Calu3 (cell line): ENCODE results near the gene ZP2. TPM values are rescaled to one million over a fixed set of nuclear protein-coding genes. Genes with fewer than 3 reads are reported as not detected.

Experiments
- Bru-seq: library from RNA; stranded (reverse); fragments of 400-500 nt; gene quantifications from one replicate; lab custom pipeline; 2021; lab: Mats Ljungman, UMichigan
- BruChase-seq, 2 experiments: library from RNA; stranded (reverse); fragments of 400-500 nt; gene quantifications; one replicate each; lab custom pipeline; 2021; lab: Mats Ljungman, UMichigan
- BruUV-seq: library from RNA; stranded (reverse); fragments of 400-500 nt; replicated peaks from 2 replicates; lab custom pipeline; 2021; lab: Mats Ljungman, UMichigan
- CTCF ChIA-PET: fragments of 300-600 bp; sonication (Branson Sonifier 250); formaldehyde crosslinking; loops from one replicate; lab custom pipeline; 2022; ENCODE audit warnings: antibody characterized with exemption; lab: Charles Lee
- DNase-seq: peaks from one replicate; pipeline ENCODE4 v3.0.0; 2022
- H3K27ac Mint-ChIP-seq: one replicate; pipeline ENCODE4 v1.8.0; 2022; ENCODE audit warnings: mixed read lengths; ENCODE audit not compliant: unreplicated experiment
- H3K27me3 Mint-ChIP-seq: one replicate; pipeline ENCODE4 v1.8.0; 2022; ENCODE audit warnings: mixed read lengths; ENCODE audit not compliant: unreplicated experiment
- H3K36me3 Mint-ChIP-seq: one replicate; pipeline ENCODE4 v1.8.0; 2022; ENCODE audit warnings: mild to moderate bottlenecking, moderate library complexity, mixed read lengths; ENCODE audit not compliant: insufficient read depth, unreplicated experiment
- H3K4me1 Mint-ChIP-seq: one replicate; pipeline ENCODE4 v1.8.0; 2022; ENCODE audit warnings: mild to moderate bottlenecking, low read depth, mixed read lengths; ENCODE audit not compliant: unreplicated experiment
- H3K4me3 Mint-ChIP-seq: one replicate; pipeline ENCODE4 v1.8.0; 2022; ENCODE audit warnings: mild to moderate bottlenecking, low read depth, moderate library complexity, mixed read lengths; ENCODE audit not compliant: unreplicated experiment
- H3K9me3 Mint-ChIP-seq: one replicate; pipeline ENCODE4 v1.8.0; 2022; ENCODE audit warnings: low read depth, mixed read lengths; ENCODE audit not compliant: unreplicated experiment
- CTCF ChIP-seq: fragments of 200-600 bp; IDR thresholded peaks from one replicate; pipeline ENCODE4 v1.8.0; 2022; ENCODE audit warnings: antibody characterized with exemption; ENCODE audit not compliant: unreplicated experiment
- intact Hi-C: fragments of 100-400 bp; cut with micrococcal nuclease; formaldehyde crosslinking; loops from one replicate; pipeline ENCODE4 v1.10.0; 2022; ENCODE audit not compliant: unreplicated experiment
- long read RNA-seq: library from polyadenylated mRNA; stranded (forward); transcript quantifications from one replicate; pipeline ENCODE4 v2.0.0, GENCODE V29; 2022
- total RNA-seq: library from RNA; stranded (reverse); gene quantifications from 2 replicates; pipeline ENCODE4 v1.2.3, GENCODE V29; 2022

ZP2 gene
- not detected in 2 replicates for total RNA-seq
- Bru-seq, nascent RNA, result not detected
- not detected for BruChase-seq, experiment 1, labeled RNA remaining after a 6-hour chase
- BruChase-seq, experiment 2, labeled RNA remaining after a 2-hour chase, result not detected
- long read RNA-seq, result 0 reads

- H3K4me1 Mint-ChIP-seq, result no peaks in the 10 kb centered on the region
- no peak for DNase-seq
- CTCF ChIA-PET, result no interaction called here
- H3K4me3 Mint-ChIP-seq, result no peak within 1 kb of the TSS
- H3K36me3 Mint-ChIP-seq, result no peaks in the 10 kb centered on the region
- BruUV-seq, result no TSS peak
- intact Hi-C loops, result no loop called here
- H3K27ac Mint-ChIP-seq, result no peak within 1 kb of the TSS
- no peaks in the 10 kb centered on the region for H3K9me3 Mint-ChIP-seq
- no peaks in the 10 kb centered on the region for H3K27me3 Mint-ChIP-seq
- TF ChIP-seq CTCF, result no peak
Measured at GRCh38 chr16:21211486-21211885, at the start of gene ZP2. Gene ZP2, minus strand, starts transcription at chr16:21211574. Its CDS starts 27 bp downstream, at chr16:21211547.

GRCh38 chr16:21257284-21257683 is 45.9 kb upstream of the ZP2 start:
- H3K27ac Mint-ChIP-seq, result no peak overlapping the region
- intact Hi-C loops, result no loop called here
- CTCF ChIA-PET, result no interaction called here
- no TSS peak for BruUV-seq
- no peak for DNase-seq
- no peak overlapping the region for H3K4me3 Mint-ChIP-seq
- TF ChIP-seq CTCF, result no peak
- H3K36me3 Mint-ChIP-seq, result peaks cover 12% of the 10 kb centered on the region
- no peaks in the 10 kb centered on the region for H3K27me3 Mint-ChIP-seq
- H3K4me1 Mint-ChIP-seq, result peaks cover 29% of the 10 kb centered on the region
- no peaks in the 10 kb centered on the region for H3K9me3 Mint-ChIP-seq

- Mint-ChIP-seq H3K9me3 (no peaks in the 10 kb centered on the region), H3K4me1 (peaks cover 24% of the 10 kb centered on the region), H3K4me3 (no peak overlapping the region), H3K27ac (no peak overlapping the region), H3K27me3 (no peaks in the 10 kb centered on the region), H3K36me3 (peaks cover 12% of the 10 kb centered on the region)
- no peak for TF ChIP-seq CTCF
- BruUV-seq, result no TSS peak
- no peak for DNase-seq
- intact Hi-C loops, result no loop called here
- CTCF ChIA-PET, result no interaction called here
Measured at GRCh38 chr16:21256636-21257035, 45.3 kb upstream of the ZP2 start.

- CTCF ChIA-PET, result interaction anchor here (0.6 to 0.7 kb wide), 2 partner anchors 53 to 1150 kb away, joined by 3 to 5 read pairs; no protein-coding TSS in a partner anchor
- H3K4me1 Mint-ChIP-seq, result no peaks in the 10 kb centered on the region
Measured at GRCh38 chr16:21253470-21253869, 42.1 kb upstream of the ZP2 start.

More at GRCh38 chr16:21253470-21253869, 42.1 kb upstream of the ZP2 start:
- no peaks in the 10 kb centered on the region for H3K9me3 Mint-ChIP-seq
- intact Hi-C loops, result no loop called here
- no TSS peak for BruUV-seq
- no peak overlapping the region for H3K27ac Mint-ChIP-seq
- DNase-seq, result no peak
- no peak for TF ChIP-seq CTCF
- no peak overlapping the region for H3K4me3 Mint-ChIP-seq
- no peaks in the 10 kb centered on the region for H3K27me3 Mint-ChIP-seq
- H3K36me3 Mint-ChIP-seq, result no peaks in the 10 kb centered on the region
